HG02870 (cell line): ENCODE measurements around the gene GLUD1.
"Not testable (repeated sequence)": the region's sequence is repeated elsewhere in the genome, so short reads cannot be mapped to it uniquely, and the experiment has no call there.

ENCODE experiments used
- ATAC-seq: cut with Tn5 transposase; IDR thresholded peaks from one replicate; pipeline ENCODE4 v1.9.1; 2021; ENCODE audit warnings: mild to moderate bottlenecking, moderate library complexity; ENCODE audit not compliant: unreplicated experiment

Gene GLUD1

DNA sequence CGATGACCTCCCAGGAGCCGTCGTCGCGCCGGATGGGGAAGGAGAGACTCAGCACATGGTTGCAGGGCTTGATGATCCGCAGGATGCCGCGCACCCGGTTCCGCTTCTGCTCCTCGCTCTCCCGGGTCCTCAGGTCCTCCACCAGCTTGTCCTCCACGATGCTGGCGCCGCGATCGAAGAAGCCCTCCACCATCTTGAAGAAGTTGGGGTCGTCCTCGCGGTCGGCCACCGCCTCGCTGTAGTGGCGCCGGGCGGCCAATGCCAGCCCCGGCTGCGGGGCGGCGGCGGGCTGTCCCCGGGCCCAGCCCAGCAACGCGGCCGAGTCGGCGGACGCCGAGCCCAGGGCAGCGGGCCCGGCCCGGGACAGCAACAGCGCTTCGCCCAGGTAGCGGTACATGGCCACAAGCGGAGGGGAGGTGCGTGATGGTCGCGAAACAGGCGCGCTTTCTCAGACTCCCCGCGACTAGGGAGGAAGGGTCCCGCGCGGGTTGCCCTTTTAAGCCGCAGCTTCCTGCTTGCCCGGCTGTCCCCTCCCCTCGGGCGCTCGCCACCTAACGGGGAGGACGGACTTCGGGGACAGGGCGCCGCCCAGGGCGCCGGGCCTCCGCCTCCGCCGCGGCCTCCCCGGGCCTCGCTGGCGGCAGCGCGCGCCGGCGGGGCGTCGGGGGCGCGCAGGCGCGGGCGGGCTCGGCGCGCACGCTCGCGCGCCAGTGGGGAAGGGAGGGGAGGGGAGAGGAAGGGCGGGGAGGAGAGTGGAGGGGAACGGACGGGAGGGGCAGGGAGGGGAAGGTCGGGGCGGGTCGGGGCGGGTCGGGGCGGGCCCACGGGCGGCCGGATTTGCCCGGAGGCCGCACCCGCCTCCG lies at the start of gene GLUD1, which contains the start of gene SHLD2:
Gene GLUD1, minus strand, starts transcription at position 471 of the 863 bp plus-strand sequence. Its CDS starts 74 bp downstream, at position 397.
Gene SHLD2, plus strand, starts transcription at position 834 of the 863 bp plus-strand sequence. CDS start 56,149 bp downstream, outside the sequence.
- ATAC-seq, result peak; percentile 59

DNA sequence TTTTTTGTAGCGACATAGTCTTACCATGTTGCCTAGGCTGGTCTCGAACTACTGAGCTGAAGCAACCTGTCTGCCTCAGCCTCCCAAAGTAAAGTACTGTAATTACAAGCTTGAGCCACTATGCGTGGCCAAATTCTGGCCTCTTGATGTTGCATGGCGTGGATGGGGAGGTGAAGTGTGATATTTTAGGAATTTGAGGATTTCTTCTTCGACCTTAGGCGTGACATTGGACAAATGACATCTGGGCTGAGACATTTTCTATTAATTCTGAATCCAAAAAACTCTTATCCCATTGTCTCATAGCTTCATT lies 48.4 kb upstream of the GLUD1 start:
- ATAC-seq, result not testable (repeated sequence)

DNA sequence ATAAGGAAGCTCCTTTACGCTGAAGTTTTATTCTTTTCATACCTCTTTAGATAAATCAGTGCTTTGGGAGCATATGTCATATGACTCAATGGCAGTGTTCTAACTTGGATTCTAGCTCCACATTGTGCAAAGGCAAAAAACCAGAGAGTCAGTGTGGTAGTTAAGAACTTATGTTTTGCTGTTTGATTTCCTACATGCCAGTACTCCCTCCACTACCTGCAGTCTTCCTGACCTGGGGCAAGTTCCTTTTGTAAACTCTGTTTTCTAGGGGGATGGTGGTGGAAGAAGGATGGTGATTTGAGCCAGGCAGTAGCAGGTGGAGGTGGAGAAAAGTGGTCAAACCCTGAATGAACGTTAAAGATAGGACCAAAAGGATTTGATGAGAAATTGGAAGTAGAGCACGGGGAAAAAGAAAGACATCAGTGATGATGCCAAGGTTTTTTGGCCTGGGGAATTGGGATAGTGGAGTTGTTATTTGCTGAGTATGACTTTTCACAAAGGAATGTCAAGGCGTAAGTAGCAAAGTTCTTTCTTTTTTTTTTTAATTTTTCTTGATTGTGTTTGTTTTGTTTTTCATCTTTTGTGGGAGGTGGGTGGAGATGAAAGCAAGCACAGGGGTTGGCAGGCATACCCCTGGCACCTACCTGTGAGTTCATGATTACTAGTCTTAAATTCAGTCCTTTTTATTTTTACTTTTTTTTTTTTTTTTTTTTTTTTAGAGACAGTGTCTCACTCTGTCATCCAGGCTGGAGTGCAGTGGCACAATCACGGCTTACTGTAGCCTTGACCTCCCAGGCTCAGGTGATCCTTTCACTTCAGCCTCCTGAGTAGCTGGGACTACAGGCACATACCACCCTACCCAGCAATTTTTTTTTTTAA lies 47.8 kb upstream of the GLUD1 start:
- not testable (repeated sequence) for ATAC-seq

DNA sequence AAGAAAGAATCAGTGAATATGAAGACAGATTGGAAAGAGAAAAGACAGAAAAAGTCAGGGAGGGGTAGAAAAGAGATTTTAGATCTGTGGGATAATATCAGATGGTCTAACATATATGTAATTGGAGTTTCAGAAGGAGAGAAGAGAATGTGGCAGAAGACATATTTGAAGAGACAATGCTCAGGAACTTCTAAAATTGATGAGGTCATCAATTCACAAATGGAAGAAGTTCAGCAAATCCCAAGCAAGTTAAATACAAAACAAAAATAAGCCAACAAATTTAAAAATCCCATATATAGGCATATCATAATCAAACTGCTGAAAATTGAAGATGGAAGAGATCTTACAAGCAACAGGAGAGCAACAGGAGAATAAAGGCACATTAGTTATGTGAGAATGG lies 42.8 kb upstream of the GLUD1 start:
- not testable (repeated sequence) for ATAC-seq

DNA sequence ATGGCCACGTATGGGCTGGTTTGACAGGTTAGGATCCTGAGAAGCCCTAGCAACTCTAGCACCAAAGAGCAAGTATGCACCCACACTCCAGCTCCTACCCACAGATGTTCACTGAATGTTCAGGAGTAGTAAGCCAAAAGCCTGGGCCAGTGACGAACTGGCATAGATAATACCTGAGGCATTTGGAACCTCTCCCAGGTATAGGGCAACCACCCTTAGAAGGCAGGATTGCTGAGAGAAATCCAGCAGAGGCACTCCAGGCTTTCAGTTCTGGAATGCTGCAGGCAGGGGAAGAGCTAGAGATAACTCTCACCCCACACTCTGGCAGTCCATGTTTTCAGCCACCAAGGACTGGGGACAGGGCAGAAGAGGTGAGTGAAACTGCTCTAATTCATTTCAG lies 39.8 kb upstream of the GLUD1 start:
- not testable (repeated sequence) for ATAC-seq

DNA sequence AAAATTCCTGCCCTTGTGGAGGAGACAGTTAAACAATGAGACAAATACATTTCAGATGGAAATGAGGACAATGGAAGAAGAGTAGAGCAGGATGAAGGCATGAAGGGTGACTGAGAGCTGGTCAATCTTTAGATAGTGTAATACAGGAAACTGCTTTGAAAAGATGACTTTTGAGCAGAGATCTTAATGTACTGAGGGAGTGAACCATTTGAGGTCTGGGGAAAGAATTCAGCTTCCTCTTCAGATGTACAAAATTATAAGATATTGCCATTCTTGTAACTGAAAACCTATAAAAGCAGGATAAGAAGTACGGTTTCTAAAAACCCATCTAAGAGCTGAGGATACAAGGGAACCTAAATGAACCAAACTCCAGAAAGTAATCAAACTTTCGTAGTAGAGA lies 39.3 kb upstream of the GLUD1 start:
- not testable (repeated sequence) for ATAC-seq

DNA sequence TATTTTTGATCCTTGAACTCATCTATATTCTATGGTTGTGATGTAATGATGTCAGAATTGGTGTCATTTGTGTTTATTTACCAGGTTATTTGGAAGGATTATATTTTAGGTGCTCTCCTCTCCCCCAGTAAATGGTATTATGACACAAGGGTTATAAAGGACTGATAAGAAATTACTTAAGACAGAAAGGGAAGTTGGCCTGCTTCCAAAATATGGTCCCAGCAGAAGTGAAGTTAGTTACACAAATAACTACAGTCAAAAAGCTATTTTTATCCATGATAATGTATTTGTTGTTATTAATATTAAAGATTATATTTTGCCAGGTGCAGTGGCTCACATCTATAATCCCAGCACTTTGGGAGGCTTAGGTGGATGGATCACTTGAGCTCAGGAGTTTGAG lies 37.5 kb upstream of the GLUD1 start:
- ATAC-seq, result not testable (repeated sequence)

DNA sequence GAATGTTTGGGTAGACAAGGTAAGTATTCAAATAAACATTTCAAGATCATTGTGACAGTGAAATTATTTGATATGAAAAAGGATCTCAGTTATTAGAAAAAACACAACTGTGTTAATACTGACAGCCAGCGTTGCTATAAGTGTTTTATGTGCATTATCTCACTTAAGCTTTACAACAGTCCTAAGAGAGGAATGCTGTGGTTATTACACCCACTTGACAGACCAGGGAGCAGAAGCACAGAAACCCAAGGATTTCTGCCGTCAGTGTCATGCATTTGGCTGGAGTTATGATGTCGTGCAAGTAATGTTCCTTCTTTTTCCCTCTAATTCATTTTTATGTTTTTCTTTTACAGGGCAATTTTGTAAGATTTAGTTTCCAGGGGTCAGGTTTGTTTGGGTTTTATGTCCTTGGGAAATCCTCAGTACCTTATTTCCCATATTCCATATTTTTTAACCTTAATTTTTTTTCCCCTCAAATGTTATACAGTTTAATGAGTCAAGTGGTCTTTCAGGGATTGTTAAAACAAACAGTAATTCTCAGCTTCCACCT lies 33.0 kb upstream of the GLUD1 start:
- ATAC-seq, result not testable (repeated sequence)

DNA sequence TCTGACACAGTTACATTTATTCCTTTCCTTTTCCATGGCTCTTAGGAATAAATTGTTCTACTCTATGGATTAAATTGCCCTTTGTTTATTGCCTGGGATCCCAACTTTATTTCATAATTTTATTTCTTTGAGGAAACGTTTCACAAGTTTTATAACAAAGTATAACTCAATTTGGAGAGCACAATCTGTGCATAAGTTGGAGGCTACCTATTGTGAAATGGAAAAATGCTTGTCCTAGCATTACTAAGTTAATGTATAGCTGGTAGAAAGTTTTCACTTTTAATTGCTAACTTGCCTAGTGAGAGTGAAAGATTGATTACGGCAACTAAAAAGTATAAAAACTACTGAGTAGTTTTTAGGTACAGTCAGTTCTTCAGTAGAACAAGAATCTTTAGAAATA lies 32.4 kb upstream of the GLUD1 start:
- ATAC-seq, result not testable (repeated sequence)

DNA sequence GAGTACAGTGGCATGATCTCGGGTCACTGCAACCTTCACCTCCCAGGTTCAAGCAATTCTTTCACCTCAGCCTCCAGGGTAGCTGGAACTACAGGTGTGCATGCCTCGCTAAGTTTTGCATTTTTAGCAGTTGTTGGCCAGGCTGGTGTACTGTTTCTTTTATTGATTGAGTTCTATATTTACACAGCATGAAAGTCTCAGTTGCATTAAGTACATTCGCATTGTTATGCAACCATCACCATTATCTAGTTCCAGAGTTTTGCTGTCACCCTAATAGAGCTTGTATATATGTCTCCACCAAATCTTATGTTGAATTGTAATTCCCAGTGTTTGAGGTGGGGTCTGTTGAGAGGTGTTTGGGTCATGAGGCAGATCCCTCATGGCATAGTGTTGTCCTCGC lies 28.7 kb upstream of the GLUD1 start:
- ATAC-seq, result not testable (repeated sequence)

DNA sequence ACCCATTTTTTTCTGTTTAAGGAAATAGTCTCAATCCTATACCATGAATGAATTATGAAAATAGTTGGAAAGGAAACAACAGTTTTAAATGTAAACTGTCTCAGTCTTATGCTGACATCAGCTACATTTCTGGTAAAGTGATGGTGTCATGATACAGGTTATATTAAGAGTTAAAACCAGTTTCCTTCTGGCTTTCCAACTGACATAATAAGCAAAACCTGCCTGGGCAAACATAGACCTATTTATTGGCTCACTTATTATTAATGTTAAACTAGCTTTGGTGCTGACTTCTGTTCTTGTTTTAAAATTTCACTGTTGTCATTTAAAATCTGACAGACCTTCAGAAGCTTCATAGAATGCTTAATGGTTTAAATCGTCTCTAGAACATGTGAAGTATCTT lies 24.4 kb upstream of the GLUD1 start:
- not testable (repeated sequence) for ATAC-seq

DNA sequence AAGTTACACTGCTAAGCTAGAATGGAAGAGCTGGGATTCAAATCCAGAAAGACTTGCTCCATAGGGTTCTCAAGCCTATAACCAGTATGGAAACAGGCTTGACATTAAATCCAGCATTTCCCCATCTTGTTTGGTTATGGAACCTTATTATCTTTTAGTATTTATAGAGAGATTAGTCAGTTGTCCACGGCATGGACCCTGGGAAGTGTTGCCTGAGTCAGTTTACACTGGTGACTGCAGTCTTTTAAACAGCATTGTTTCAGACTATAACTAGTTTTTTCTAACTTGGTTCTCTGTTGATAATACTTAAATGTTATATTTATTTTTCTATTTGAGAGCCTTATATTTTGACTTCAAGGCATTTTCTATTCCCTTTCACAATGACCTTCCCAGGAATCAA lies 23.5 kb upstream of the GLUD1 start:
- ATAC-seq, result not testable (repeated sequence)

DNA sequence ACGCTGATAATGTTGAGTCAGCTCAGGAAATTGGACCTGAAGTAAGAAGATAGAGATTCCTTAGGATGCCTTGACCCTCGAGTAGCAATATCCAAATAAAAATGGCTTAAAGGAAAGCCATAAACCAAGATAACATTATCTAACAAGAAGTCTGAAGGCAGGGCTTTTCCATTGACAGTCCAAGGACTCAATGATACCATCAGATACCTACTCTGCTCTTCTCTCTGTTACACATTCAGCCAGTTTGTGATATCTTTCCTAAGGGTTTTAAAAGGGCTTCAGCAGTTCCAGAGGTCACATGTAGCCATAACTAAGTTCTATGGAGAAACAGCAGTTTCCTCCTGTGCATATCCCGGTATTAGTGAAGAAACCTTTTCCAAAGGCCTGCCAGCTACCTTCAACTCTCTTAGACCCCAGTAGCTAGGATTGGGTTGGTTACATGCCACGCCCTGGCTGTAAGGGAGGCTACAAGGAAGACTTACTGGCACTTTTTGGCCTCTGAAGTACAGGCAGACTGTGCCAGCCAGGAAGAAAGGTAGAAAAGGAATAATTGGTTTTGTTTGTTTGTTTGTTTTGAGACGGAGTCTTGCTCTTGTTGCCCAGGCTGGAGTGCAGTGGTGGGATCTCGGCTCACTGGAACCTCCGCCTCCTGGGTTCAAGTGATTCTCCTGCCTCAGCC lies 10.9 kb upstream of the GLUD1 start:
- ATAC-seq, result no peak

DNA sequence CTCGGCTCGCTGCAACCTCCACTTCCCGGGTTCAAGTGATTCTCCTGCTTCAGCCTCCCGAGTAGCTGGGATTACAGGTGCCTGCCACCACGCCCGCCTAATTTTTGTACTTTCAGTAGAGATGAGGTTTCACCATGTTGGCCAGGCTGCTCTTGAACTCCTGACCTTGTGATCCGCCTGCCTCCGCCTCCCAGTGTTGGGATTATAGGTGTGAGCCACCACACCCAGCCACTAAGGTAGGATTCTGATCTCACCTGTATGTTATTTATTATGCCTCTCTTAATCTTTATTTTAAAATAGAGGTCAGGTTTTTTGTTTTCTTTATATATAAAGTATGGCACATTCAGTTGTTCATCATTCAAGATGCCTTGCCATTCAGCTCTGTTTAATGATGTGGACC lies 10.1 kb upstream of the GLUD1 start:
- ATAC-seq, result not testable (repeated sequence)

DNA sequence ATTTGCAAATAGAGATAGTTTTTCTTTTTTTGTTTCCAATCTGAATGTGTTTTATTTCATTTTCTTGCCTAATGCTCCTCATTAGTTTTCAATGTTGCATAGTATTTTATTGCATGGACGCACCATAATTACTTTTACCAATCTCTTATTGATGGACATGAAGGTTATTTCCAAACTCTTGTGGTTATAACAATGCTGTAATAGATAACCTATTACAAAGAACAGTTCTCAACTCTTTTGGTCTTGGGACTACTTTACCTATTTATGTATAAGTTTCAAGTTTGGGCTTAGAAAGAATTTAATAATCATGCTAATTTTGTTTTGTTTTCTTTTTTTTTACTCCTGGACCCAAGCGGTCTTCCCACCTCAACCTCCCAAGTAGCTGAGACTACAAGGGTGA lies 7.4 kb upstream of the GLUD1 start:
- ATAC-seq, result no peak

DNA sequence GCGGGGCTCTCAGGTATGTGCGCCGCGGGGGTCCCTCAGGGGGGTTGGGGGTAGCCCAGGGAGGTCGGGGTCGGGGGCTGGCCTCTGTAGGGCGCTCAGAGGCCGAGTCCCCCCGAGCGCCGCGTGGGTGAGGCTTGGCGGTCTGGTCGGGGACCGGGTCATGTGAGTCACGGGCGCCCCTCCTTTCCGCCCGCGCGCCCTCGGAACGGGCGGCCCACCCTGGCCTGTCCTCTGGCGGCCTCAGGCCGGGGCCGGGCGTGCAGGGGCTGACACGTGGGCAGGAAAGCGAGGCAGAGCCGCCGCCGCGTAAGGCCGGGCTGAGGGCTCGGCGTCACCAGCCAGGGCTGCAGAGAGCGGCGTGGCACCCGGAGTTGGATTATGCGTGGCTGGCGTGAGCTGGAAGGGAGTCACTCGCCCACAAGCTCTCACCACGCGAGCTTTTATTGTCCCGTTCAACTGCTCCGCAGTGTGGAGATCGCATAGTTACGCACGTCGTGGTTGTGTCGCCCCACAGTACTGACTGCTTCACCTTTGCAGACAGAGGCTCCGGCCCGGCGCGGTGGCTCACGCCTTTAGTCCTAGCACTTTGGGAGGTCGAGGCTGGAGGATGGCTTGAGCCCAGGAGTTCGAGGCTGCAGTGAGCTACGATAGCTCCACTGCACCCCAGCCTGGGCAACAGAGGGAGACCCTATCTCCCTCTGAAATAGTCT lies 748 bp upstream of the GLUD1 start:
- ATAC-seq, result peak; percentile 50

DNA sequence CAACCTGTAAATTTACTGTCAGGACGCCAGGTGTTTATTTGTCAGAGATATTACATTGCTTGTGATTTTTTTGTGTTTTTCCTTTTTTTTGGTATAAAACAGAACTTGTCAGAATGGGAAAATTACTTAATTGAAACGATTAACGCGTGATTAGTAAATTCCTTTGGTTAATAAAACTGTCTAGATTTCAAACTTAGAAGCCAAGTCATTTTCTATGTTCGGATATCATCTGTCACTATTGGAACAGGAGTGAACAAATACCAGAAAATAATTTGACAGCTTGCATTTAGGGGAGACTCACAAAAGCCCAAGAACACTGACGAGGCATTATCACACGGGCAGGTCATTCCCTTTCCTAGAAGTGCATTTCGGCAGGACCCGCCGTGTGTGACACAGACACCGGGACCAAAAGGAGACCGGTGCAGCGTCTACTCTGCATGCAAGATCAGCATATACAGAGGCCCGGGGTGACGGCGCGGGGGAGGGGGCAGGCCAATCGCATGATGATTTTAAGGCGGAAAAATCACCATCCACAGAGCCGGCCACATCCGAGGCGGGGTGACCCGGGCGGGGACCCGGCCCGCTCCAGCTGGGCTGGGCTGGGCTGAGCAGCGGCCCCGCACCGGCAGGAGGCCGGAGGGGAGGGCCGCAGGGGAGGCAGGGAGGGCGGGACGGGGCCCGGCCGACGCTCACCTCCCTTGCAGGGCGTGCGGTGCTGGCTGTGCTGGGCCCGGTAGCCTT lies 841 bp downstream of the GLUD1 start:
- ATAC-seq, result peak; percentile 25

DNA sequence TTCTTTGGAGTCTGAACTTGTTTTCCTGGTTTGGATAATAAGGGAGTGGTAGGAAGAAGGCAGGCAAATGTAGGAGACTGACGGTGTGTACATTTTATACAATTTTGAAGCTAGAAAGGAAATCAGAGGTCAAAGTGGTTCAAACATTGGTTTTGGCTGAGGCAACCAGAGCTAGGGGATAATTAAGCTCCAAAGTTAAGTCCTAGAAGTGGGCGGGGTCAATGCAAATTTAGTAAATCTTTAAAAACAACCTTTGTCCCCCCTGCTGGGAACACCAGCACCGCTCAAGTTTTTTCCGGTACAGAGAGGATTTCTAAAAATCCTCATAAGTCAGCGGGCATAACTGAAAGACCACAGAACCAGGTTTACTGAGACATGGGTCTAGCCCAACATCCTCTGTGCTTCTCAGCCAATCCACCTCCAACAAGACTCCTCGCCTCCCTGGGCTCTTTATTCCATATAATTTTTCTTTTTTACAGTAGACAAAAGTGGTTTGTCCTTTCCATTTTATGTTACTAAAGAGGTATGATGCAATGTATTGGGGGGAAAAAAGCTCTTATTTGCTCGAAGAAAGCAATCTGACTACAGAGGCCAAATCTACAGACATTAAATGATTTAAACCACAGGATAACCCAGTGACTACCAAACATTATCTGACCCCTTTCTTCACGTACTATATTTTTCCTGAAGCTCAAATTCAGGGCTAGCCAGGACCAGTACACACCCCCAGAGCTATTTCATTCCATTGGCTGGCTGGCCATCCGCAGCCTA lies 1.6 kb downstream of the GLUD1 start:
- ATAC-seq, result no peak

DNA sequence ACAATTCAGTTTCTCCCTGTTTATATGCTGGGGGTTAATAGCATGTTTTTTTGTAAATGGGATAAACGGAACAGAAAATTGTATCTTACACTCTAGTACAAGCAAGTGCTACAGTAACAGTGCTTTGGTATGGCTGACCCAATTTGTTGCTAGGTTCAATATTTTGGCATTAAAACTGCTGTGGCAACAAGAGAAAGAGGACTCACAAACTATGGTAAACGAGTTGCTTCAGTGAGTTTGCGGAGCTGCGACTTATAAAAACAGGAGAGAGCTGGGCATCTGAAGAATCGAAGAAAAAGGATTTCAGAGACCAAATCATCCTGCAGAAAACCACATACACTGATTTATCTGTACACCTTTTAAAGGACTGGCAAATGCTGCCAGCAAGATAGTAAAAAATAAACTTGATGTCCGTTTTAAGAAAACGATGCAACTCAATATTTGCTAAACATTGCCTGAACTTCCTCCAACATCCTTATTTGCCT lies 2.2 kb downstream of the GLUD1 start:
- no peak for ATAC-seq
